ENCODE data around the gene FARSB.

FARSB gene

DNA sequence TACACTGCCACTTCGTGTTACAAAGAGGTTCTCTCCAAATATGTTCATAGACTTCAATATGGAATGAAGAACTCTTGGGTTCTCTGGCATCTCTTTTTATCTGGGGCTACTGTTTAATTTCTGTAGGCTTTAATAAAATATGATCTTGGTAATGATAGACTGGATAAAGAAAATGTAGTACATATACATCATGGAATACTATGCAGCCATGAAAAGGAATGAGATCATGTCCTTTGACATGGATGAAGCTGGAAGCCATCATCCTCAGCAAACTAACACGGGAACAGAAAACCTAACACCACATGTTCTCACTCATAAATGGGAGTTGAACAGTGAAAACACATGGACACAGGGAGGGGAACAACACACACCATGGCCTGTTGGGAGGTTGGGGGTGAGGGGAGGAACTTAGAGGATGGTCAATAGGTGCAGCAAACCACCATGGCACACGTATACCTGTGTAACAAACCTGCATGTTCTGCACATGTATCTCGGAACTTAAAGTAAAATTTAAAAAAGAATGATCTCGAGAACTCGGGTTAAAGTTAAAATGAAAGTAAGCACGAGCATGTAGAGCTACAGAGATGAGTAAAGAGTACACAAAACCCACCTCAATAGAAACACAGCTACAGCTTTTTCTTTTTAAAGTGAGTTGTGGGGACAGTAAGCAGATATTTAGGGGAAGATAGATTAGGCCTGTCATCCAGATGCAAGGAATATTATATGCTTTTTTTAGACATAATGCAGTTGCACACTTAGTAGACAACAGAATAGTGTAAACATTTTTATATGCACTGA, 129.2 kb downstream of the FARSB start:
- Histone ChIP-seq H3K4me1 (ENCODE audit: control insufficient read depth, insufficient read depth, low read depth, low read length) (peaks cover 2% of the 10 kb centered on the region), H2BK120ac (ENCODE audit: low read depth, low read length) (no peak overlapping the region), H3K14ac (ENCODE audit: low read length in 2 of 2) (no peak overlapping the region), H3K18ac (ENCODE audit: low read depth in 1 of 2, low read length in 2 of 2) (no peak overlapping the region), H3K27ac (ENCODE audit: low read length, poor library complexity, severe bottlenecking) (no peak overlapping the region), H3K36me3 (ENCODE audit: control insufficient read depth in 1 of 2, insufficient read depth in 2 of 2, low read depth in 1 of 2, low read length in 2 of 2) (no peaks in the 10 kb centered on the region), H3K9me3 (ENCODE audit: control insufficient read depth, low read length) (no peaks in the 10 kb centered on the region), H2BK12ac (ENCODE audit: low read length in 2 of 2) (no peak overlapping the region), H3K27me3 (ENCODE audit: control insufficient read depth in 1 of 2, insufficient read depth in 1 of 2, low read length in 2 of 2) (peaks cover 0 to 4% of the 10 kb centered on the region in 2 experiments), H3K4me2 (ENCODE audit: low read length, poor library complexity, severe bottlenecking) (no peak overlapping the region), H4K91ac (ENCODE audit: low read length) (no peak overlapping the region), H3K9ac (ENCODE audit: low read length) (no peak overlapping the region), H2AFZ (ENCODE audit: low read depth, low read length) (no peak overlapping the region), H2BK15ac (ENCODE audit: low read depth, poor library complexity, severe bottlenecking) (no peak overlapping the region), H3K23ac (ENCODE audit: low read length in 2 of 2) (no peak overlapping the region), H3K79me1 (replicated peaks; ENCODE audit: low read length, poor library complexity, severe bottlenecking) (no peaks in the 10 kb centered on the region), H2BK5ac (ENCODE audit: low read depth, low read length, poor library complexity, severe bottlenecking) (no peak overlapping the region), H3K4ac (ENCODE audit: low read depth in 1 of 2, low read length in 2 of 2) (no peak overlapping the region), H2AK5ac (ENCODE audit: low read length, severe bottlenecking) (no peak overlapping the region), H3K4me3 (ENCODE audit: insufficient read depth in 1 of 2, low read depth in 1 of 2, low read length in 2 of 2) (no peak overlapping the region), H4K8ac (ENCODE audit: low read length) (no peak overlapping the region)
- no peak for DNase-seq
- 91% methylated on average over 1 of the region's 7 CpGs for WGBS

DNA sequence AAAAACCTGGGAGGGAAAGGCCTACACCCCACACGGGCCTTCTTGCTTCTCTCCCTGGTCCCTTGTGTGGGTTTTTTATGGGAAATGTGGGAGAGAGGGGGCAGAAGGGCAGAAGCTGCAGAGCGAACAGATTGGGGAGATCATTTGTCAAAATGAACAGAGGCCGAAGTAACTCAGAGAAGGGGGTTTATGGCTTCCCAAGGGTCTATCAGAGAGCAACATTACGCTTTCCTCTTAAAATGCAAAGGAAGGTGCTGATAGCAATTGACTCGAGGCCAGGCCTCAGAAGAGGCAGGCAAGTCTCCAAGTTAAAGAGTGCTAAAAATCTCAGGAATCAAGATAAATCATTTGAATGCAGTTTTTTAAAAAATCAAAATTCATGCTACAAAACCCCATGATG, 130.1 kb downstream of the FARSB start:
- H3K4me3 ChIP-seq (ENCODE audit: insufficient read depth in 1 of 2, low read depth in 1 of 2, low read length in 2 of 2) = no peak overlapping the region
- no peak overlapping the region for H4K91ac ChIP-seq (ENCODE audit: low read length)
- 89% methylated on average over 5 of the region's 5 CpGs for WGBS
- no peak overlapping the region for H3K4ac ChIP-seq (ENCODE audit: low read depth in 1 of 2, low read length in 2 of 2)
- no peak overlapping the region for H3K14ac ChIP-seq (ENCODE audit: low read length in 2 of 2)
- H3K27ac ChIP-seq (ENCODE audit: low read length, poor library complexity, severe bottlenecking) = no peak overlapping the region
- H2BK120ac ChIP-seq (ENCODE audit: low read depth, low read length) = no peak overlapping the region
- H2BK15ac ChIP-seq (ENCODE audit: low read depth, poor library complexity, severe bottlenecking) = no peak overlapping the region
- no peaks in the 10 kb centered on the region for H3K79me1 ChIP-seq (replicated peaks; ENCODE audit: low read length, poor library complexity, severe bottlenecking)
- H3K9me3 ChIP-seq (ENCODE audit: control insufficient read depth, low read length) = no peaks in the 10 kb centered on the region
- H3K4me1 ChIP-seq (ENCODE audit: control insufficient read depth, insufficient read depth, low read depth, low read length) = peaks cover 2% of the 10 kb centered on the region
- H2AK5ac ChIP-seq (ENCODE audit: low read length, severe bottlenecking) = no peak overlapping the region
- no peak overlapping the region for H2AFZ ChIP-seq (ENCODE audit: low read depth, low read length)
- no peak overlapping the region for H3K23ac ChIP-seq (ENCODE audit: low read length in 2 of 2)
- H3K18ac ChIP-seq (ENCODE audit: low read depth in 1 of 2, low read length in 2 of 2) = no peak overlapping the region
- no peaks in the 10 kb centered on the region for H3K36me3 ChIP-seq (ENCODE audit: control insufficient read depth in 1 of 2, insufficient read depth in 2 of 2, low read depth in 1 of 2, low read length in 2 of 2)
- no peak overlapping the region for H2BK5ac ChIP-seq (ENCODE audit: low read depth, low read length, poor library complexity, severe bottlenecking)
- no peak for DNase-seq
- H3K4me2 ChIP-seq (ENCODE audit: low read length, poor library complexity, severe bottlenecking) = no peak overlapping the region
- no peak overlapping the region for H3K9ac ChIP-seq (ENCODE audit: low read length)
- no peak overlapping the region for H2BK12ac ChIP-seq (ENCODE audit: low read length in 2 of 2)
- peaks cover 0 to 8% of the 10 kb centered on the region in 2 experiments for H3K27me3 ChIP-seq (ENCODE audit: control insufficient read depth in 1 of 2, insufficient read depth in 1 of 2, low read length in 2 of 2)
- H4K8ac ChIP-seq (ENCODE audit: low read length) = no peak overlapping the region

DNA sequence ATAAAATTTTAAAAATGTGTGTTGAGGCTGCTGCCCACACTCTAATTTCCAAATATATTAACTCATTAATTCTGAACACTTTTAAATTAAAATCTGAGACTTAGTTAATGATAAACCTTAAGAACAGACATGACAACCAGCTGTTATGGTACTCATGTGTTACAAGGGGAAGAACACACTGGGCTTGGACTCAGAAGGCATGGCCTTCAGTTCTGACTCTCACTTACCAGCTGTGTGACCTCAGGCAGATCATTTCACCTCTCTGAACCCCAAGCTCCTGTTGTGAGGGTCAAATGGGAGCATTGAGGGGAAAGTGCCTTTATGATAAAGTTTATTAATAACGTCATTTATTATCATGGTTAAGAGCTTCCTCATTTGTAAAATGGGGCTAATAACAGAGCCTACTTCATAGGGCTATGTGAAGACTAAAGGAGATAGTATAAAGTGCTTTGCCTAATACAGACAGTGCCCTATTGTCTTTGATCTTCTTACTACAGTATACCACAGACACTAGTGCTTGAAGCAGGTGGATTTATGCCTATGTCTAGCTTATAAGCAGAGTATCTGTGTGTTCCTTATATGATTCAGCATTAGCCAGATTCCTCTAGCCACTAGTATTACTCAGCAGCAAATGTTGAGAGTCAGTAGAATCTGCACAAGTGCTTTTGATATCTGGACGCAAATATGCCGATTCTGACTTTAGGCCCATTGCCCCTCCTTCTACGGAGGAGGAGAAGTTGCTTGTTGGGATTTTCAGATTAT, 131.9 kb downstream of the FARSB start:
- no peak overlapping the region for H3K4me2 ChIP-seq (ENCODE audit: low read length, poor library complexity, severe bottlenecking)
- no peaks in the 10 kb centered on the region for H3K9me3 ChIP-seq (ENCODE audit: control insufficient read depth, low read length)
- no peaks in the 10 kb centered on the region for H3K36me3 ChIP-seq (ENCODE audit: control insufficient read depth in 1 of 2, insufficient read depth in 2 of 2, low read depth in 1 of 2, low read length in 2 of 2)
- no peak overlapping the region for H3K27ac ChIP-seq (ENCODE audit: low read length, poor library complexity, severe bottlenecking)
- H2AK5ac ChIP-seq (ENCODE audit: low read length, severe bottlenecking) = no peak overlapping the region
- no peak overlapping the region for H3K18ac ChIP-seq (ENCODE audit: low read depth in 1 of 2, low read length in 2 of 2)
- H3K27me3 ChIP-seq (ENCODE audit: control insufficient read depth in 1 of 2, insufficient read depth in 1 of 2, low read length in 2 of 2) = peaks cover 0 to 8% of the 10 kb centered on the region in 2 experiments
- no peak overlapping the region for H2AFZ ChIP-seq (ENCODE audit: low read depth, low read length)
- no peak overlapping the region for H4K8ac ChIP-seq (ENCODE audit: low read length)
- no peak overlapping the region for H2BK5ac ChIP-seq (ENCODE audit: low read depth, low read length, poor library complexity, severe bottlenecking)
- H4K91ac ChIP-seq (ENCODE audit: low read length) = no peak overlapping the region
- H2BK12ac ChIP-seq (ENCODE audit: low read length in 2 of 2) = no peak overlapping the region
- DNase-seq = no peak
- no peak overlapping the region for H3K14ac ChIP-seq (ENCODE audit: low read length in 2 of 2)
- H3K4me1 ChIP-seq (ENCODE audit: control insufficient read depth, insufficient read depth, low read depth, low read length) = peaks cover 2% of the 10 kb centered on the region
- WGBS = 95% methylated on average over 4 of the region's 4 CpGs
- H2BK15ac ChIP-seq (ENCODE audit: low read depth, poor library complexity, severe bottlenecking) = no peak overlapping the region
- no peaks in the 10 kb centered on the region for H3K79me1 ChIP-seq (replicated peaks; ENCODE audit: low read length, poor library complexity, severe bottlenecking)
- no peak overlapping the region for H3K23ac ChIP-seq (ENCODE audit: low read length in 2 of 2)
- H2BK120ac ChIP-seq (ENCODE audit: low read depth, low read length) = no peak overlapping the region
- no peak overlapping the region for H3K9ac ChIP-seq (ENCODE audit: low read length)
- H3K4ac ChIP-seq (ENCODE audit: low read depth in 1 of 2, low read length in 2 of 2) = no peak overlapping the region
- no peak overlapping the region for H3K4me3 ChIP-seq (ENCODE audit: insufficient read depth in 1 of 2, low read depth in 1 of 2, low read length in 2 of 2)

DNA sequence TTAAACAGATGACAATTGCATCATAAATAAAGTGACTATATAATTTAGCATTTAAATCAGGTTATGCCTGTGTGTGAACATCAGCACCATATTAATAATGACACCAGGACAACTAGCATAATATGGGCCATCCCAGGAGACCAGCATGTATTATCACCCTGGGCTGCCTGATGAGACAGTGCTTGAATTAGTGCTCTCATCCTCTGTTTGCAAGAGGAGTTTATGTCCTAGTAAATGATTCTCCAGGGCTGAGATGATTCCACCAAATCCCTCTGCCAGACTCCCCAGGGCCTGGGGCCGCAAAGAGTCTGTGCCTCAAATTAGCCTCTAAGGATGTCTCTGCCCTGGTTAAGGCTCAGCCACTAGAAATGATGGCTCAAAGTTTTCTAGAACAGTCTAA, 133.8 kb downstream of the FARSB start:
- Histone ChIP-seq H2AK5ac (ENCODE audit: low read length, severe bottlenecking) (no peak overlapping the region), H3K23ac (ENCODE audit: low read length in 2 of 2) (no peak overlapping the region), H2BK12ac (ENCODE audit: low read length in 2 of 2) (no peak overlapping the region), H3K4ac (ENCODE audit: low read depth in 1 of 2, low read length in 2 of 2) (no peak overlapping the region), H3K14ac (ENCODE audit: low read length in 2 of 2) (no peak overlapping the region), H3K79me1 (replicated peaks; ENCODE audit: low read length, poor library complexity, severe bottlenecking) (no peaks in the 10 kb centered on the region), H3K18ac (ENCODE audit: low read depth in 1 of 2, low read length in 2 of 2) (no peak overlapping the region), H4K91ac (ENCODE audit: low read length) (no peak overlapping the region), H3K4me1 (ENCODE audit: control insufficient read depth, insufficient read depth, low read depth, low read length) (peaks cover 2% of the 10 kb centered on the region), H2AFZ (ENCODE audit: low read depth, low read length) (no peak overlapping the region), H3K9ac (ENCODE audit: low read length) (no peak overlapping the region), H4K8ac (ENCODE audit: low read length) (no peak overlapping the region), H2BK5ac (ENCODE audit: low read depth, low read length, poor library complexity, severe bottlenecking) (no peak overlapping the region), H2BK15ac (ENCODE audit: low read depth, poor library complexity, severe bottlenecking) (no peak overlapping the region), H3K27me3 (ENCODE audit: control insufficient read depth in 1 of 2, insufficient read depth in 1 of 2, low read length in 2 of 2) (peaks cover 5 to 15% of the 10 kb centered on the region in 2 experiments), H3K9me3 (ENCODE audit: control insufficient read depth, low read length) (no peaks in the 10 kb centered on the region), H2BK120ac (ENCODE audit: low read depth, low read length) (no peak overlapping the region), H3K36me3 (ENCODE audit: control insufficient read depth in 1 of 2, insufficient read depth in 2 of 2, low read depth in 1 of 2, low read length in 2 of 2) (no peaks in the 10 kb centered on the region), H3K4me3 (ENCODE audit: insufficient read depth in 1 of 2, low read depth in 1 of 2, low read length in 2 of 2) (no peak overlapping the region), H3K4me2 (ENCODE audit: low read length, poor library complexity, severe bottlenecking) (no peak overlapping the region), H3K27ac (ENCODE audit: low read length, poor library complexity, severe bottlenecking) (no peak overlapping the region)
- WGBS = 71% methylated on average over 1 of the region's 1 CpG
- no peak for DNase-seq
